GM19238 (cell line): ENCODE data around the gene FEM1B.

Experiments used
- DNase-seq: peaks from one replicate; pipeline ENCODE4 v3.0.0; 2011; ENCODE audit warnings: low spot score; ENCODE audit not compliant: insufficient read length

The FEM1B gene

GRCh38 chr15:68258692-68259091 is 18.9 kb upstream of the FEM1B start:
- no peak for DNase-seq

GRCh38 chr15:68259883-68260282 is 17.7 kb upstream of the FEM1B start:
- DNase-seq, result no peak

- DNase-seq, result no peak
These were observed 16.3 kb upstream of the FEM1B start for GRCh38 chr15:68261241-68261640.

- DNase-seq, result no peak
These were observed 15.6 kb upstream of the FEM1B start for GRCh38 chr15:68261980-68262379.

- no peak for DNase-seq
These were observed 14.8 kb upstream of the FEM1B start for GRCh38 chr15:68262514-68263356.

- no peak for DNase-seq
These were observed 13.3 kb upstream of the FEM1B start for GRCh38 chr15:68264282-68264681.

- DNase-seq, result no peak
These were observed 12.5 kb upstream of the FEM1B start for GRCh38 chr15:68265081-68265480.

GRCh38 chr15:68265674-68266073 is 11.9 kb upstream of the FEM1B start:
- DNase-seq, result no peak

GRCh38 chr15:68268405-68268804 is 9.1 kb upstream of the FEM1B start:
- no peak for DNase-seq

- no peak for DNase-seq
These were observed 5.6 kb upstream of the FEM1B start for GRCh38 chr15:68271854-68272471.

- DNase-seq, result no peak
These were observed 4.7 kb upstream of the FEM1B start for GRCh38 chr15:68272721-68273271.

- no peak for DNase-seq
These were observed 3.2 kb upstream of the FEM1B start for GRCh38 chr15:68274201-68274848.

- no peak for DNase-seq
These were observed 2.3 kb upstream of the FEM1B start for GRCh38 chr15:68275165-68275746.

- DNase-seq, result no peak
These were observed 877 bp upstream of the FEM1B start for GRCh38 chr15:68276668-68277067.

GRCh38 chr15:68277131-68277602 is 378 bp upstream of the FEM1B start:
- peak; percentile 18 for DNase-seq

- no peak for DNase-seq
These were observed 725 bp downstream of the FEM1B start for GRCh38 chr15:68278345-68278594.

- no peak for DNase-seq
These were observed 1.3 kb downstream of the FEM1B start for GRCh38 chr15:68278595-68279405.

- no peak for DNase-seq
These were observed 2.5 kb downstream of the FEM1B start for GRCh38 chr15:68279779-68280753.

GRCh38 chr15:68281008-68281407 is 3.5 kb downstream of the FEM1B start:
- no peak for DNase-seq

- no peak for DNase-seq
These were observed 5.9 kb downstream of the FEM1B start for GRCh38 chr15:68283401-68283800.
